Astrocyte (in vitro differentiated cells and primary cell): Measurements from ENCODE around the gene SGTA.

Experiments
- EZH2 ChIP-seq: IDR thresholded peaks from 2 replicates; pipeline ENCODE4 v1.6.1; 2012; ENCODE audit warnings: mild to moderate bottlenecking, low read length, inconsistent platforms; ENCODE audit not compliant: insufficient read depth
- TF ChIP-seq, protein P1 (sequence below): IDR thresholded peaks from 2 replicates; pipeline ENCODE4 v1.5.1; 2011; ENCODE audit warnings: low read depth, mild to moderate bottlenecking, inconsistent platforms, low read length, moderate library complexity; ENCODE audit not compliant: insufficient read depth

DNA sequence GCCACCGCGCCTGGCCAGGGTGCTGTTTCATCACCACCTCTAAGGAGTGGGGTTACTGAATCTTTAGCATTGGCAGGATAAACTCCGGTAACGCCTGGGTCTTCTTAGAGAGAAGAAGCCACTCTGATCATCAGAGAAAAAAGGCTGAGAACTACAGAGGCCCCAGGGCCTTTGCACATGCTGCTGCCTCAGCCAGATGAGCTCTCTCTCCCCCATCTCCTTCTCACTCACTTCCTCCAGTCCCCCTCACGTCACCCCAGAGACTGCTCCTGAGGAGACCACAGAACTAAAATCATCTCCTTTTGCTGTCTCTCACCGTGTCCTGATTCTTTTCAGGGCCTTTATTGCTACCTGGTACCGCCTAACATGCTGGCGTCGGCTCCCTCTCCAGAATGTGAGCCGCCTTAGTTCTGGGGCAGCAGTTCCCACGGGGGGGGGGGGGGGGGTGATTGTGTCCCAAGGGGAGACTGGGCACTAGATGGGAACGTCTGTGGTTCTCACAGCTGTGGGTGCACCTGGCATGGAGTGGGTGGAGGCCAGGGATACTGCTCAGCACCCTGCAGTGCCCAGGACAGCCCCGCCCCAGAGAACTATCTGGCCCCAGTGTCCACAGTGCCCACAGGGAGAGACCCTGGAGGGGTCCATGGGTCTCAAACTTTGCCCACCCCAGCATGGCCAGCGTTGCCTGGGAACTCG, 56.8 kb downstream of the SGTA start:
- TF ChIP-seq, protein P1, sequence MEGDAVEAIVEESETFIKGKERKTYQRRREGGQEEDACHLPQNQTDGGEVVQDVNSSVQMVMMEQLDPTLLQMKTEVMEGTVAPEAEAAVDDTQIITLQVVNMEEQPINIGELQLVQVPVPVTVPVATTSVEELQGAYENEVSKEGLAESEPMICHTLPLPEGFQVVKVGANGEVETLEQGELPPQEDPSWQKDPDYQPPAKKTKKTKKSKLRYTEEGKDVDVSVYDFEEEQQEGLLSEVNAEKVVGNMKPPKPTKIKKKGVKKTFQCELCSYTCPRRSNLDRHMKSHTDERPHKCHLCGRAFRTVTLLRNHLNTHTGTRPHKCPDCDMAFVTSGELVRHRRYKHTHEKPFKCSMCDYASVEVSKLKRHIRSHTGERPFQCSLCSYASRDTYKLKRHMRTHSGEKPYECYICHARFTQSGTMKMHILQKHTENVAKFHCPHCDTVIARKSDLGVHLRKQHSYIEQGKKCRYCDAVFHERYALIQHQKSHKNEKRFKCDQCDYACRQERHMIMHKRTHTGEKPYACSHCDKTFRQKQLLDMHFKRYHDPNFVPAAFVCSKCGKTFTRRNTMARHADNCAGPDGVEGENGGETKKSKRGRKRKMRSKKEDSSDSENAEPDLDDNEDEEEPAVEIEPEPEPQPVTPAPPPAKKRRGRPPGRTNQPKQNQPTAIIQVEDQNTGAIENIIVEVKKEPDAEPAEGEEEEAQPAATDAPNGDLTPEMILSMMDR: no peak
- no peak for TF ChIP-seq EZH2
